ENCODE results near the gene ATP6V1C2.

- TF ChIP-seq FOXA1 (IDR thresholded peaks at IDR 0.05) (no peak), SUZ12 (IDR thresholded peaks at IDR 0.05) (no peak), TARDBP (IDR thresholded peaks at IDR 0.05) (no peak), L3MBTL2 (conservative IDR thresholded peaks at IDR 0.05) (no peak), LEF1 (IDR thresholded peaks at IDR 0.05; ENCODE audit: borderline replicate concordance) (no peak), FOXK2 (IDR thresholded peaks at IDR 0.05) (no peak), ELF4 (IDR thresholded peaks at IDR 0.05) (no peak), HDGF (IDR thresholded peaks at IDR 0.05; ENCODE audit: borderline replicate concordance) (no peak)
These were observed 98.4 kb downstream of the ATP6V1C2 start for GRCh38 chr2:10819714-10820314.
